Suppressor macrophage treated with lipopolysaccharide for 4 hours (primary cell): Measurements from ENCODE around the gene ALOX5AP.

Source experiments
- DNase-seq: peaks from one replicate; pipeline ENCODE4 v3.0.0-alpha.2; 2020

The ALOX5AP gene

DNA sequence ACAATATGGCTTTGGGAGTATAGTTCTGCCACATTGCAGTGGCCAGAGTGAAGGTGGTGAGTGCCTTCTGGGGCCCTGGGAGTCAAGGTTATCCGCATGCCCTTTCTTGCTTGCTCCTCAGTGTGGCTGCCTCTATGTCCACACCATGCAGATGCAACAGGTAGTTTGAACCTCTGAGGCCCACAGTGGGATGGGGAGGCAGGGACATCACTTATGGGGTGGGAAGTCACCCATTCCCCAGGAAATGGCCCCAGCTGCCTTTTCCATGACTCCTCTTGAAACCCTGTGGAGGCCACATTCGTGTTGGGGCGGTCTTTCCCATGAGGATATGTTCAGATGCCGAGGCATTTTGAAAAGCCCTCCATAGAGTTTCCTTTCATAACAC is 20.0 kb upstream of the ALOX5AP start:
- DNase-seq, result no peak

- no peak for DNase-seq
Observed at GRCh38 chr13:30715837-30716236, 19.5 kb upstream of the ALOX5AP start.

GRCh38 chr13:30718661-30719524 is 16.4 kb upstream of the ALOX5AP start:
- peak; percentile 68 for DNase-seq

DNA sequence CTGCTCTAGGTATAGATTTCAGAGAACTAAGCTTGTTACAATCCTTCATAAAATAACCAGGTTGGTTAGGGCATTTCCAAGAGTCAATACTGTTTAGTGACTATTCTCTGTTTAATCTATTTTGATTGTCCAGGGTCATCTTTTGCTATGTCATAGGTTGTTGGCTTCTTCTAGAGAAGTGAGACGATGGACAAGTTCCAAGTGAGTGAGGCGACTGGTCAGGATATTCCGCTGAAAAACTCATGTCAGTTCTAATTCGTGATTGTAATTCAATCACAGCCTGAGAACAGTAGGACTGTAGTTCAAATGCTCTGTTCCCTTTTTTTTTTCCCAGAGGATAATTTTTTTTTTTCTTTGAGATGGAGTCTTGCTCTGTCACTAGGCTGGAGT is 15.8 kb upstream of the ALOX5AP start:
- DNase-seq, result no peak

GRCh38 chr13:30720172-30720869 is 15.0 kb upstream of the ALOX5AP start:
- peak; percentile 85 for DNase-seq

DNA sequence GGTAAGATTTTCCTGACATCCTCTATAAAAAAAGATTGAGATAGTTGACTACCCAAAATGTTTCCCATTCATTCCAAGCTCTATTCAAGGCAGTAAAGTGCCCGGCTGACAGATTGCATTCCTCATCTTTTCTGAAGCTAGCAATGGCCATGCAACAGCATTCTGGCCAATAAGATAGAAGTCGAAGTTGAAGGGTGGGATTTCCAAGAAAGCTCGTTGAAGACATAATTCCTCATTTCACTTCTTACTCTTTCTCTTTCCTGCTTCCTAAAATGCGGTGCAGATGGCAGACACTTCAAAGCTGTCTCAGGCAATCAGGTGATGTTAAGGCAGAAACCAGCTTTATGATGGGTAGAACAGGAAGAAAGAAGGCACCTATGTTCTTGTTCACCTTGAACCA is 13.4 kb upstream of the ALOX5AP start:
- peak; percentile 43 for DNase-seq

DNA sequence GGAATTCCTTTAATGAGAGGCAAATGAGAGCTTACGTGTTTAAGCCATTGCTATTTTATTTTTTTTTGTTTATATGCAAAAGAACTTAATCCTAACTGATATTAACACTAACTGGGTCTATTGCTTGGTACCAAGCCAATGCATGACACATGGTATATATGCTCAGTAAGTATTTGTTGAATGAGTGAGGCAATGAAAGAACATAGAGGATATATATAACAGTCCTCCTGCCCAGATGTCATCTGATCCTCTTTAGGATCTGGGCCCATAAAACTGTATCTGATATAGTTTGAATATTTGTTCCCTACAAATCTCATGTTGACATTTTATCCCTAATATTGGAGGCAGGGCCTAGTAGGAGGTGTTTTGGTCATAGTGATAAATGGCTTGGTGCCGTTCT is 13.0 kb upstream of the ALOX5AP start:
- no peak for DNase-seq

GRCh38 chr13:30724778-30725177 is 10.6 kb upstream of the ALOX5AP start:
- no peak for DNase-seq

DNA sequence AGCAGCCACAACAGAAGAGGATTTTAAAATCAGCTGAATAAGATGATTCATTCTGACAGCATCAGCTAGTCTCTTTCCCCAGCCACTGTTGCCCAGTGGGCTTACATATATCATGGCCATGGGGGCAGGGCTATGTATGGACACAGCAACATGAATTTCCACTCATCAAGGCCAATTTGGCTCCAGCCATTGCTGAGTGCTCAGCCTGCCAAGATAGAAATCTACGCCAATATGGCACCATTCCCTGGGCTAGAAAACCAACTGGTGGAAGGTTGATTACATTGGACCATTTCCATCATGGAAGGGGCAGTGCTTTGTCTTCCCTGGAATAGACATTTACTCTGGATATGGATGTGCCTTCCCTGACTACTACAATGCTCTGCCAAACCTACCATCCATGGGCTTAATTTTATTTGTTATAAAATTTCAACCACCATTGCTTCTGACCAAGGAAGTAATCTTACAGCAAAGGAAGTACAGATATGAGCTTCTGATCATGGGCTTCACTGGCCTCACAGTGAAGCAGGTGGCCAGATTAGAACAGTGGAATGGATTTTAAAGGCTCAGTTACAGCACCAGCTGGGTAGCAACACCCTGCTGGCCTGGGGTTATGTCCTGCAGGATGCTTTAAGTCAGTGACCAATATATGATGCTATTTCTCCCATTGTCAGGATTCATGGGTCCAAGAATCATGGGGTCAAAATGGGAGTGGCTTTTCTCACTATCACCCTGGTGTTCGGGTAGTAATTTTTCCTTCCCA is 9.8 kb upstream of the ALOX5AP start:
- DNase-seq, result no peak

DNA sequence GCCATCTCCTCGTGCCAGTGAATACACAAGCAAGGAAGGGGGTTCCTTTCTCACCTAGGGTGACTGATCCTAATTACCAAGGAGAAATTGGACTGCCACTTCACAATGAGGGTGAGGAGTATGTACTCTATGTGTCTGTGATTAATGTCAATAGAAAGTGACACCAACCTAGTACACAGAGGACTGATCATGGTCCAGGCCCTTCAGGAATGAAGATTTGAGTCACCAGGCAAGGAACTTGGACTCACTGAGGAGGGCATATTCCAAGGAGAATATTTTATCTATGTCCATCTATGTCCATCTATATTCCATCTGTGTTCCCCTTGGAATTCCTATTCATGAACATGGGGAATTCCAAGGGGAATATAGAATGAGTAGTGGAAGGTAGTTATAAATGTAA is 9.2 kb upstream of the ALOX5AP start:
- no peak for DNase-seq

DNA sequence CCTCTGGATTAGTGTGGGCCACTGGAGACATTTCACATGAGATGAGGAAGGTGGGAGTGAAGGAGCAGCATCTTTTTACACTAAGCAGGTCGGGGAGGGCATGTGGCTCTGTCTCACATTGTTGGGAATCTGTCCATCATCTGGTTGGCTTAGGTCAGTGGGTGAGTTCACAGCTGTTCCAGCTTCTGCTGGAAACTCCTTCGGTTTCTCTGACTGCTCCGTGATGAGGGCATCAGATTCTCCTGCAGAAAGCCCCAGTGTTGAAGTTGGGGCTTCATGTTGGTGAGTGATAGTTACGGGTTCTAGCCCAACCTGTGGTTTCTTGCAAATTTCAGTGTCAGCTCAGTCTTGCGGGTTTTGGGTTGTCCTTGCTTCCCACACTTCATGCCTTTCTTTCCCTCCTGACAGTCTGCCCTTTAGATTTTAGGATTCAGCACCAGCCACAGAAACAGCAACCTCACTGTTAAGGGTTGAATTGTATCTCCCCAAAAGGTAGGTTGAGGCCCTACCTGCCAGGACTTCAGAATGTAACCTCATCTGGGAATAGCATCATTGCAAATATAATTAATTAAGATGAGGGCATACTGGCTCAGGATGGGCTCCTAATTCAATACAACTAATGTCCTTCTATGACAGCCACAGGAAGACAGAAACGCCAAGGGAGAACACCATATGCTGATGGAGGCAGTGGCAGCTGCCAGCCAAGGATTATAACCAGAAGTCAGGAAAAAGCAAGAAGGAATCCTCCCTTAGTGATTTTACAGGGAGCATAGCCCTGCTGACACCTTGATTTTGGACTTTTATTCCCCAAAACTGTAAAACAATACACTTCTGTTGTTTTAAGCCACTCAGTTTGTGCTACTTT is 7.6 kb upstream of the ALOX5AP start:
- DNase-seq, result no peak

GRCh38 chr13:30729801-30730200 is 5.5 kb upstream of the ALOX5AP start:
- DNase-seq, result no peak

GRCh38 chr13:30730526-30730925 is 4.8 kb upstream of the ALOX5AP start:
- no peak for DNase-seq

- no peak for DNase-seq
Observed at GRCh38 chr13:30731361-30732045, 3.8 kb upstream of the ALOX5AP start.

DNA sequence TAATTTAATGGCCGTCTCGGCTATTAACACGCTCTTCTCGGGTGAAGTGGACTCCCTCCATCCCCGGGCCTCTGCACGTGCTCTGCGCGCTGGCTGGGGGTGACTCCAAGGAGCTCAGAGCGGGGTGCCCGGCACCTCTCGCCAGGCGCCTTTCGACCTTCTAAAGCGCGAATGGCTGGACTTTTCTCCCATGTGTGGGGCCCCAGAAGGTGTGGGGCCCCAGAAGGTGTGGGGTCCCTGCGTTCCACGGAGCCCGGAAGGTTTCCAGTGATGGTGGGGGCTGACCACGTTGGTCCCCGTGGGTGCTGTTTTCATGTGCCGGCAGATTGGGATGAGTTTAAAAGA is 3.3 kb upstream of the ALOX5AP start:
- DNase-seq, result no peak

- DNase-seq, result peak; percentile 32
Observed at GRCh38 chr13:30734439-30734838, 904 bp upstream of the ALOX5AP start.

DNA sequence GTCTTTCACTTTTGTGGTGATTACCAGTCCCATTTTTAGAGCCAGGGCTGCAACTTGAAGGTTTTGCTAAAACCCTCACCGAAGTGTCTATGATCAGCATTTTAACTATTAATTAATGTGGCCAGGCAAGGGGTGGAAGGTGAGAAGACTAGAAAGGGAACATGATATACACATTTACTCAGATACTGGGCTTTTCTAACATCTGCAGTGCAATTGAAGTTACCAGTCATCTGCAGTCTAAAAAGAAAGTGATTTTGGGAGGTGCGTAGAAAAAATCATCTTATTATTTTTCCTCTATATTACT is 481 bp downstream of the ALOX5AP start:
- DNase-seq, result no peak

GRCh38 chr13:30736461-30737320 is 1.3 kb downstream of the ALOX5AP start:
- no peak for DNase-seq

GRCh38 chr13:30737511-30738337 is 2.4 kb downstream of the ALOX5AP start:
- peak; percentile 67 for DNase-seq

DNA sequence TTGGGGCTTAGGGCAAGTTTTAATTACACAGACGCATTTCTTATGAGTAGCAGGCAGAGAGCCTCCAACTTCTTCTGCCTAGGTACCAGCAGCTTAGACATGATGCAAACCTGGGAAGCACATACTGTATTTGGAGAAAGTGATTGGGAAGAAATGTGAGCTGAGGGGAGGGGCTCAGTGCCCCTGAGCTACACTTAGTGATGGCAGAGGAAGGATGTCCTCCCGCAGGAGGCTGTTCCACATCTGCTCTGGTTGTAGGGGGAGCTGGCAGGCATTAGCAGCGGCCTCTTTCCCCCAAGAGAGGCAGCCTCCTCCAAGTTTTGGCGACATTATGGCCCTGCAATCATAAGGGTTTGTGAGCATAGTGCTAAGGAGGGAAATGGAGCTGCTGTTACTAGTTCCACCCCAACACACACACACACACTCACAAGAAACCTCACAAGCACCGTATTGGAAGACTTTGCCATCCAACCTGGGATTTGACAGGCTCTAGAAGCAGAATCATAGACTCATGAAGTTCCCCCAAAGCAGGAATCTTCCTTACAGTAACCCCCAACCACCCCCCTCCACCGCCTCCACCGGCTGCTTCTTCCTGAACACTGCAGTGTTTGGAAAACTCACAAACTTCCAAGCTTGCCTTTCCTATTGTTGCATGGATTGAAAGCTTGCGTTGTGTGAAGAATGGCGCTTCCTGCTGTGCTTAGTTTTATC is 3.3 kb downstream of the ALOX5AP start:
- no peak for DNase-seq
